ENCODE data around the gene DGKG. TPM values are rescaled to one million over a fixed set of nuclear protein-coding genes. Genes with fewer than 3 reads are reported as not detected.

The DGKG gene
- polyA plus RNA-seq, 3 donors: 4.2 to 9.2 (median 4.3) TPM

DNA sequence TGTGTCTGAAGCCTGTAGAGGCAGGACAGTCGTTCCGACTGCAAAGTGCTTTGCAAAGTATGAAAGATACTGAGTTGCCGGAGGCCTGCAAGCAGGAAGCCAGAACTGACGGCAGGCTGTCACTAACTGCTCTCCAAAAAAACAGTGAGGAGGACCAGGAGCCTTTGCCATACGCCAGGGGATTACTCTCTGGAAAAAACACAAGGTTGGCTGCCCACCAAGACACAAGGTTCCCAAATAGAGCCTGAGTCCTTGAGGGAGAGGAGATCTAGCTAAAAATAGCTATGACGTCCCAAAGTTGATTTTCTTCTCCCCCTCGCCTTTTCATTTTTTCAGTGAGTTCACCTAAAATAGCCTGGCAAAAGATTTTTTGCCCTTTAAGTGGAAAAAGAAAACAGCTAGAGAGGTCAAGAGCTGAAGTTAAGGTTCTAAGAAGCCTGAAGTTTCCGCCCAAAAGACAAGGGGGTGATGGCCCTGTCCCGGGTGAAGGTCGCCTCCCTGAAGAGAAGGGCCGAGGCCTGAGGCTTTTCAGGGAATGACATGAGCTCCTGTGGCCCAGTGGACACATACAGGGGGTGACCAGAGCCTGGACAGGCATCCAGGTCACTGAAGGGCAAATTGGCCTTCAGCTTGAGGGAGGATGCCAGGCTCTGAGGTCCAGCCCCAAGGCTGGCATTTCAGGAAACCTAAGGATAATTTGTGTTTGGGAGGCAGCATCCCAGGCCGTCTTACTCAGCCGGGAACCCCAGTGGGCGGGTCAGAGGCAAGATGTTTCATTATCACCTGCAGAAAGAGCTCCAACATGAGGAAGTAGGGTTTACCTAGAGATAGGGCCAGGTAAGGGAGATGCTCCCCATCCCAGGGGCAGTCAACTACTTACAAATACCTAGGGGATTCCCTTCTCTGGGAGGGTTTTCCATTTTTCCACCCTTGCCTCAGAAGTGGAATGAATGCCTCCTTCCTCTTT lies 44.9 kb upstream of the DGKG start:
- Histone ChIP-seq H2AFZ (ENCODE audit: insufficient read depth, low read depth, low read length, poor library complexity, severe bottlenecking) (no peak overlapping the region), H3K9ac (ENCODE audit: insufficient read depth, low read length, poor library complexity, severe bottlenecking) (no peak overlapping the region), H3K27me3 (ENCODE audit: control insufficient read depth in 2 of 2, insufficient read depth in 2 of 2, low read length in 2 of 2) (no peaks in the 10 kb centered on the region), H3K79me2 (ENCODE audit: insufficient read depth, low read length) (no peaks in the 10 kb centered on the region), H4K20me1 (ENCODE audit: insufficient read depth, low read length) (no peaks in the 10 kb centered on the region), H3K4me2 (replicated peaks; ENCODE audit: extremely low read depth, low read length, poor library complexity, severe bottlenecking) (no peak overlapping the region), H3K27ac (ENCODE audit: low read depth in 1 of 2, low read length in 2 of 2) (no peak overlapping the region), H3K9me3 (replicated peaks in 1 of 2; ENCODE audit: control insufficient read depth in 1 of 2, insufficient read depth in 1 of 2, low read length in 2 of 2) (no peaks in the 10 kb centered on the region), H3K36me3 (replicated peaks in 1 of 2; ENCODE audit: control insufficient read depth in 1 of 2, insufficient read depth in 2 of 2, low read length in 2 of 2) (no peaks in the 10 kb centered on the region), H3K4me1 (ENCODE audit: control insufficient read depth in 1 of 2, insufficient read depth in 2 of 2, low read length in 2 of 2) (no peaks in the 10 kb centered on the region), H3K4me3 (replicated peaks in 1 of 3; ENCODE audit: low read depth in 2 of 3, low read length in 3 of 3) (no peak overlapping the region)
- DNase-seq: no peak
- Mint-ChIP-seq H3K4me3 (no peak overlapping the region), H3K9me3 (no peaks in the 10 kb centered on the region), H3K27ac (no peak overlapping the region), H3K27me3 (ENCODE audit: low read depth in 3 of 3) (peaks cover 2 to 4% (median 3%) of the 10 kb centered on the region in 3 donors), H3K4me1 (no peaks in the 10 kb centered on the region), H3K36me3 (no peaks in the 10 kb centered on the region)
- 100% methylated on average over 6 of the region's 14 CpGs for WGBS (ENCODE audit: insufficient coverage)
- intact Hi-C loops (cut with micrococcal nuclease): no loop called here
- TF ChIP-seq CTCF (IDR thresholded peaks at IDR 0.05): no peak

GRCh38 chr3:186401556-186401955 lies 39.5 kb upstream of the DGKG start:
- Histone ChIP-seq H3K27ac (ENCODE audit: low read depth in 1 of 2, low read length in 2 of 2) (no peak overlapping the region), H4K20me1 (ENCODE audit: insufficient read depth, low read length) (no peaks in the 10 kb centered on the region), H3K4me3 (replicated peaks in 1 of 3; ENCODE audit: low read depth in 2 of 3, low read length in 3 of 3) (no peak overlapping the region), H3K79me2 (ENCODE audit: insufficient read depth, low read length) (no peaks in the 10 kb centered on the region), H3K9me3 (replicated peaks in 1 of 2; ENCODE audit: control insufficient read depth in 1 of 2, insufficient read depth in 1 of 2, low read length in 2 of 2) (no peaks in the 10 kb centered on the region), H3K36me3 (replicated peaks in 1 of 2; ENCODE audit: control insufficient read depth in 1 of 2, insufficient read depth in 2 of 2, low read length in 2 of 2) (no peaks in the 10 kb centered on the region), H2AFZ (ENCODE audit: insufficient read depth, low read depth, low read length, poor library complexity, severe bottlenecking) (no peak overlapping the region), H3K9ac (ENCODE audit: insufficient read depth, low read length, poor library complexity, severe bottlenecking) (no peak overlapping the region), H3K4me2 (replicated peaks; ENCODE audit: extremely low read depth, low read length, poor library complexity, severe bottlenecking) (no peak overlapping the region), H3K27me3 (ENCODE audit: control insufficient read depth in 2 of 2, insufficient read depth in 2 of 2, low read length in 2 of 2) (no peaks in the 10 kb centered on the region), H3K4me1 (ENCODE audit: control insufficient read depth in 1 of 2, insufficient read depth in 2 of 2, low read length in 2 of 2) (no peaks in the 10 kb centered on the region)
- Mint-ChIP-seq H3K9me3 (peaks cover 0 to 9% (median 0%) of the 10 kb centered on the region in 7 donors), H3K4me3 (no peak overlapping the region), H3K4me1 (no peaks in the 10 kb centered on the region), H3K27me3 (ENCODE audit: low read depth in 3 of 3) (no peaks in the 10 kb centered on the region), H3K36me3 (no peaks in the 10 kb centered on the region), H3K27ac (no peak overlapping the region)
- DNase-seq: peak in 1 of 3 donors; percentile 5
- WGBS (ENCODE audit: insufficient coverage): 82% methylated on average over 2 of the region's 6 CpGs
- TF ChIP-seq CTCF (IDR thresholded peaks at IDR 0.05): no peak
- intact Hi-C loops (cut with micrococcal nuclease): no loop called here
